Suppressor macrophage treated with lipopolysaccharide for 4 hours (primary cell): ENCODE results near the gene REC114.
A peak's percentile ranks its signal among the peaks of the same experiment; 100 is the strongest.
"Not testable (repeated sequence)": the region's sequence is repeated elsewhere in the genome, so short reads cannot be mapped to it uniquely, and the experiment has no call there.

Experiments
- DNase-seq: peaks from one replicate; pipeline ENCODE4 v3.0.0-alpha.2; 2020

REC114 gene

GRCh38 chr15:73538563-73539211 lies 95.7 kb downstream of the REC114 start:
- no peak for DNase-seq

GRCh38 chr15:73539212-73540128 lies 96.5 kb downstream of the REC114 start:
- DNase-seq, result peak; percentile 22

- peak; percentile 58 for DNase-seq
These were observed 97.2 kb downstream of the REC114 start for GRCh38 chr15:73540161-73540560.

GRCh38 chr15:73541479-73541878 lies 98.5 kb downstream of the REC114 start:
- no peak for DNase-seq

- DNase-seq, result not testable (repeated sequence)
These were observed 106.0 kb downstream of the REC114 start for GRCh38 chr15:73548925-73549324.

GRCh38 chr15:73550190-73550589 lies 107.2 kb downstream of the REC114 start:
- DNase-seq, result no peak

- no peak for DNase-seq
These were observed 112.1 kb downstream of the REC114 start for GRCh38 chr15:73555080-73555479.

- no peak for DNase-seq
These were observed 115.6 kb downstream of the REC114 start for GRCh38 chr15:73558529-73558928.

- DNase-seq, result peak; percentile 74
These were observed 117.6 kb downstream of the REC114 start for GRCh38 chr15:73560501-73561117.

- DNase-seq, result peak; percentile 47
These were observed 121.3 kb downstream of the REC114 start for GRCh38 chr15:73564255-73564654.

GRCh38 chr15:73567020-73567419 lies 124.1 kb downstream of the REC114 start:
- no peak for DNase-seq

- DNase-seq, result no peak
These were observed 125.8 kb downstream of the REC114 start for GRCh38 chr15:73568564-73569280.

GRCh38 chr15:73569361-73569760 lies 126.4 kb downstream of the REC114 start:
- no peak for DNase-seq

- DNase-seq, result peak; percentile 56
These were observed 127.5 kb downstream of the REC114 start for GRCh38 chr15:73570355-73571032.

GRCh38 chr15:73571346-73571745 lies 128.4 kb downstream of the REC114 start:
- no peak for DNase-seq

- DNase-seq, result no peak
These were observed 129.3 kb downstream of the REC114 start for GRCh38 chr15:73572296-73572695.

GRCh38 chr15:73573037-73573436 lies 130.1 kb downstream of the REC114 start:
- no peak for DNase-seq

- no peak for DNase-seq
These were observed 130.6 kb downstream of the REC114 start for GRCh38 chr15:73573572-73573971.

- DNase-seq, result no peak
These were observed 132.8 kb downstream of the REC114 start for GRCh38 chr15:73575636-73576247.

- not testable (repeated sequence) for DNase-seq
These were observed 134.6 kb downstream of the REC114 start for GRCh38 chr15:73577593-73577992.

GRCh38 chr15:73578026-73578425 lies 135.1 kb downstream of the REC114 start:
- no peak for DNase-seq

GRCh38 chr15:73582851-73583379 lies 140.0 kb downstream of the REC114 start:
- DNase-seq, result peak; percentile 35
